ENCODE data around the gene DLL1. TPM values are rescaled to one million over a fixed set of nuclear protein-coding genes. Genes with fewer than 3 reads are reported as not detected.

DLL1 gene
- total RNA-seq, 4 donors from 2014 or later = 7.3 to 16.6 (median 12.4) TPM

DNA sequence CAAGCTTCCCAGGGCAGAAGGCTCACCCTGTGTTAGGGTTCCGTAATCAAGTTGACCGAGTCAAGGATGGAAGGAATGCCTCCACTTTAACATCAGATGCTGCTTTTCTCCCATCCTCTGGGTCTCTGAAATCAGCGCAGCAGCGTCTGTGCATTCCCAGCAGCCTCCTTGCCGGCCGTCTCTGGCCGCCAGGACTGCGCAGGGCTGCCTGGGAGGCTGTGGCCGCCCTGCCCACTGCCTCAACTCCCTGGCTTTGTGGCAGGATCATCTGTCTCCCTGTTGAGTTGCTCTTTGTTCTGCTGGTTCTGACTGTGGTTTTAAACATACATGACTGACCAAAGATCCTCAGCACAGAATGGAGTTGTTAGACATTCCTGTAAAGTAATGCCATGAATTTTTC lies 56.5 kb downstream of the DLL1 start:
- no peak for TF ChIP-seq CTCF (IDR thresholded peaks at IDR 0.05)
- no peak for ATAC-seq (ENCODE audit: low FRiP score)
- DNase-seq (ENCODE audit: low spot score) = no peak

DNA sequence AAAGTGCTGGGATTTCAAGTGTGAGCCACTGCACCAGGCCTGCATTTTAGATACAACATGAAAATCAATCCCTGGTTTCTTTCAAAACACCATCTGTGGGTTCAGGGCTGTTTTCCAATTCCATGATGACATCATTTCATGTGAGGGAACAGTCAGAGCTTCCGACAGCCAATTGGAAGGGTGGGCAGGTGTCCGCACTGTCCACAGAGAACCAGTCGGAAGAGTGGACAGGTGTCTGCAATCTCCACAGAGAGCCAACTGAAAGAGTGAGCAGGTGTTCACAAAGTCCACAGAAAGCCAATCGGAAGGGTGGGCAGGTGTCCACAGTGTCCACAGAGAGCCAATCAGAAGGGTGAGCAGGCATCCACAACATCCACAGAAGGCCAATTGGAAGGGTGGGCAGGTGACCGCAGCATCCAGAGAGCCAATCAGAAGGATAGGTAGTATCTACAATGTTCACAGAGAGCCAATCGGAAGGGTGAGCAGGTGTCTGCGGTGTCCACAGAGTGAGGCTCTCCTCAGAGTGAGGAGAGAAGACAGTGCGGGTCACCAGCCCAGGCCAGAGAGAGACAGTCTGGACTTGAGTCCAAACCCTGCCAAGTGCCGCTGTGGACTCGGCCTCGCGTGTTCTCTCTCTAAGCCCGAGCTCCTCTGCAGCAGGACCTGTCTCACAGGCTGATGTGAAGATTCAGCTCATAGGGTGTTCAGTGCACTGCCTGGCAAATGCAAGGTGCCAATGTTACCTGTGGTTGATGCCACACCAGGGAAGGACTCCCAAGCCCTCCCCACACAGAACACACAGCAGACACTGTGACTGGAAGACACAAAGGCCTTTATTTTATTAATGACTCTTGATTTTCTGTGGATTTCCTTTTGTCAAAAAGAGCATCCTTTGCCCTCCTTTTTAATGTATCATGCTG lies 57.3 kb downstream of the DLL1 start:
- ATAC-seq (ENCODE audit: low FRiP score) = no peak
- no peak for TF ChIP-seq CTCF (IDR thresholded peaks at IDR 0.05)
- DNase-seq (ENCODE audit: low spot score) = no peak

Small RNA genes within 50 kb of the gene (small RNA-seq; reads per million reads assigned to genes)
- gene MIR4644 = not detected

Other genes with a start within 250 kb of the DLL1 start
- gene FAM120B, start 15.7 kb upstream of the DLL1 start, total RNA-seq = 10 to 100 TPM; 16.8 to 35.0 (median 22.2) TPM